SK-N-SH treated with all-trans-retinoic acid at 6 μM for 48 hours (cell line): Measurements from ENCODE around the gene RRP36.

ENCODE experiments used
- ATAC-seq: fragments of 200-7000 bp; cut with Tn5 transposase; 3 replicates; pipeline ENCODE4 v1.9.1; 2020; ENCODE audit warnings: mild to moderate bottlenecking, moderate library complexity
- ARNTL ChIP-seq: fragments of 450-650 bp; formaldehyde crosslinking; IDR thresholded peaks from 2 replicates; pipeline ENCODE4 v1.5.0; 2020; ENCODE audit warnings: low read depth, mild to moderate bottlenecking, moderate library complexity, borderline replicate concordance
- BACH2 ChIP-seq: fragments of 250-450 bp; sonication (Bioruptor Pico); IDR thresholded peaks from 2 replicates; pipeline ENCODE4 v1.9.0; 2021; ENCODE audit warnings: mild to moderate bottlenecking, borderline replicate concordance
- CSDC2 ChIP-seq: fragments of 250-450 bp; sonication (Bioruptor Pico); IDR thresholded peaks from 2 replicates; pipeline ENCODE4 v1.5.0; 2020; ENCODE audit warnings: mild to moderate bottlenecking, moderate library complexity
- CSRNP3 ChIP-seq: fragments of 250-450 bp; sonication (Bioruptor Pico); IDR thresholded peaks from 2 replicates; pipeline ENCODE4 v1.5.1; 2021; ENCODE audit warnings: mild to moderate bottlenecking, moderate library complexity
- ESRRG ChIP-seq: fragments of 250-450 bp; sonication (Bioruptor Pico); IDR thresholded peaks from 2 replicates; pipeline ENCODE4 v1.6.1; 2021; ENCODE audit warnings: mild to moderate bottlenecking
- ISL1 ChIP-seq: fragments of 250-450 bp; sonication (Bioruptor Pico); IDR thresholded peaks from 2 replicates; pipeline ENCODE4 v2.1.2; 2022; ENCODE audit warnings: mild to moderate bottlenecking, moderate library complexity
- OSR1 ChIP-seq: fragments of 250-450 bp; sonication (Bioruptor Pico); IDR thresholded peaks from 2 replicates; pipeline ENCODE4 v1.8.0; 2022; ENCODE audit warnings: moderate library complexity, mild to moderate bottlenecking, inconsistent platforms
- PPARA ChIP-seq: fragments of 250-450 bp; sonication (Bioruptor Pico); IDR thresholded peaks from 2 replicates; pipeline ENCODE4 v1.5.0; 2020; ENCODE audit warnings: mild to moderate bottlenecking, borderline replicate concordance
- RARB ChIP-seq: fragments of 250-450 bp; sonication (Bioruptor Pico); IDR thresholded peaks from 2 replicates; pipeline ENCODE4 v1.8.0; 2021; ENCODE audit warnings: mild to moderate bottlenecking, moderate library complexity
- SNAI2 ChIP-seq: fragments of 250-450 bp; sonication (Bioruptor Pico); IDR thresholded peaks from 2 replicates; pipeline ENCODE4 v1.5.0; 2020; ENCODE audit warnings: mild to moderate bottlenecking, moderate library complexity
- TCF4 ChIP-seq: fragments of 250-450 bp; sonication (Bioruptor Pico); IDR thresholded peaks from 2 replicates; pipeline ENCODE4 v1.8.0; 2021; ENCODE audit warnings: mild to moderate bottlenecking, moderate library complexity, borderline replicate concordance
- TSHZ2 ChIP-seq: fragments of 250-450 bp; sonication (Bioruptor Pico); IDR thresholded peaks from 2 replicates; pipeline ENCODE4 v1.5.0; 2020; ENCODE audit warnings: mild to moderate bottlenecking, moderate library complexity
- ZC3H10 ChIP-seq: fragments of 250-450 bp; sonication (Bioruptor Pico); IDR thresholded peaks from 2 replicates; pipeline ENCODE4 v1.5.1; 2021; ENCODE audit warnings: mild to moderate bottlenecking, moderate library complexity
- ZFP3 ChIP-seq: fragments of 250-450 bp; sonication (Bioruptor Pico); IDR thresholded peaks from 2 replicates; pipeline ENCODE4 v1.5.0; 2020; ENCODE audit warnings: mild to moderate bottlenecking, moderate library complexity
- ZFP30 ChIP-seq: fragments of 450-650 bp; formaldehyde crosslinking; IDR thresholded peaks from 2 replicates; pipeline ENCODE4 v1.5.0; 2022; ENCODE audit warnings: mild to moderate bottlenecking, moderate library complexity
- ZNF565 ChIP-seq: fragments of 450-650 bp; formaldehyde crosslinking; conservative IDR thresholded peaks from 2 replicates; pipeline ENCODE4 v1.5.0; 2020; ENCODE audit warnings: low read depth, mild to moderate bottlenecking, moderate library complexity
- ZNF70 ChIP-seq: fragments of 450-650 bp; formaldehyde crosslinking; IDR thresholded peaks from 2 replicates; pipeline ENCODE4 v1.5.0; 2020; ENCODE audit warnings: mild to moderate bottlenecking, moderate library complexity
- ZNF8 ChIP-seq: fragments of 450-650 bp; formaldehyde crosslinking; IDR thresholded peaks from 2 replicates; pipeline ENCODE4 v1.5.0; 2020; ENCODE audit warnings: mild to moderate bottlenecking, moderate library complexity
- TF ChIP-seq, protein P1 (sequence below): fragments of 250-450 bp; sonication (Bioruptor Pico); IDR thresholded peaks from 2 replicates; pipeline ENCODE4 v1.8.0; 2020; ENCODE audit warnings: mild to moderate bottlenecking, moderate library complexity, borderline replicate concordance
- TF ChIP-seq, protein P2 (sequence below): fragments of 250-450 bp; sonication (Bioruptor Pico); IDR thresholded peaks from 2 replicates; pipeline ENCODE4 v1.5.1; 2020; ENCODE audit warnings: low read depth, mild to moderate bottlenecking, moderate library complexity
- TF ChIP-seq, protein P3 (sequence below): fragments of 250-450 bp; sonication (Bioruptor Pico); IDR thresholded peaks from 2 replicates; pipeline ENCODE4 v1.8.0; 2021; ENCODE audit warnings: low read depth, mild to moderate bottlenecking, moderate library complexity, borderline replicate concordance

The RRP36 gene

DNA sequence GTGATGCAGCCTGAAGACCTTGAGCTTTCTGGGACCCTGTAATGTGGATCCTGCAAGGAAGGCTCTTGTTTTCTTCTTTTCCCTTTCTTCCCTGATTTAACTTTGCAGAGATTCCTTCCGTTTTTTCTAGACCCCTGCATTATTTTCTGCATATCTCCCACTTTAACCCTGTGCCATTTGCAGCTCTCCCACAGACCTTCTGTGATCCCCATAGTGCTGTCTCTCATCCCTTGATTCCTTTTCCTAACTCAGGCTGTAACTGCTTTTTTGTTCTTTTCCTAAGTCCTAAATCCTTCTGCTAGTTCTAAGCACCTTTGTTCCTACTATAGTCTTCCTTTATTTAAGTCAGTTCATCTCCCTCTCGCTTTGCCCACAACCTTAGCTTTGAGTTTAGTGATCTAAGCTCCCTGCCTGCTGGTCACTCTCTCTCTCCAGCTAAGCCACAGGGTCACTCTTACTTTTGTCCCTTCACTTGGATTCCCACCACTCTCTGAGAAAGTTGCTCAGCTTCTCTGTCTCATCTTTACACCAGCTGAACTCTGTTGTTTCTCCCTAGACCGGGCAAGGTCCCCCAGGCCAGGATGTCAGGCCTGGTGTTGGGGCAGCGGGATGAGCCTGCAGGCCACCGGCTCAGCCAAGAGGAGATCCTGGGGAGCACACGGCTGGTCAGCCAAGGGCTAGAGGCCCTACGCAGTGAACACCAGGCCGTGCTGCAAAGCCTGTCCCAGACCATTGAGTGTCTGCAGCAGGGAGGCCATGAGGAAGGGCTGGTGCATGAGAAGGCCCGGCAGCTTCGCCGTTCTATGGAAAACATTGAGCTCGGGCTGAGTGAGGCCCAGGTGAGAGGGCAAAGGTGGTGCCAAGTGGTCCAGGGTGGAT is 39.6 kb downstream of the RRP36 start:
- ATAC-seq = no peak
- TF ChIP-seq ZFP3 (no peak), RARB (CRISPR knock-in tag) (no peak), ZFP30 (CRISPR knock-in tag) (no peak), OSR1 (no peak), ESRRG (CRISPR knock-in tag) (no peak), BACH2 (CRISPR knock-in tag) (no peak), ZNF8 (CRISPR knock-in tag) (no peak), ZNF565 (CRISPR knock-in tag) (no peak), CSRNP3 (no peak), ZC3H10 (CRISPR knock-in tag) (no peak), ISL1 (CRISPR knock-in tag) (no peak)
- TF ChIP-seq, protein P1, sequence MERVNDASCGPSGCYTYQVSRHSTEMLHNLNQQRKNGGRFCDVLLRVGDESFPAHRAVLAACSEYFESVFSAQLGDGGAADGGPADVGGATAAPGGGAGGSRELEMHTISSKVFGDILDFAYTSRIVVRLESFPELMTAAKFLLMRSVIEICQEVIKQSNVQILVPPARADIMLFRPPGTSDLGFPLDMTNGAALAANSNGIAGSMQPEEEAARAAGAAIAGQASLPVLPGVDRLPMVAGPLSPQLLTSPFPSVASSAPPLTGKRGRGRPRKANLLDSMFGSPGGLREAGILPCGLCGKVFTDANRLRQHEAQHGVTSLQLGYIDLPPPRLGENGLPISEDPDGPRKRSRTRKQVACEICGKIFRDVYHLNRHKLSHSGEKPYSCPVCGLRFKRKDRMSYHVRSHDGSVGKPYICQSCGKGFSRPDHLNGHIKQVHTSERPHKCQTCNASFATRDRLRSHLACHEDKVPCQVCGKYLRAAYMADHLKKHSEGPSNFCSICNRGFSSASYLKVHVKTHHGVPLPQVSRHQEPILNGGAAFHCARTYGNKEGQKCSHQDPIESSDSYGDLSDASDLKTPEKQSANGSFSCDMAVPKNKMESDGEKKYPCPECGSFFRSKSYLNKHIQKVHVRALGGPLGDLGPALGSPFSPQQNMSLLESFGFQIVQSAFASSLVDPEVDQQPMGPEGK (CRISPR knock-in tag) = no peak
- TF ChIP-seq, protein P2, sequence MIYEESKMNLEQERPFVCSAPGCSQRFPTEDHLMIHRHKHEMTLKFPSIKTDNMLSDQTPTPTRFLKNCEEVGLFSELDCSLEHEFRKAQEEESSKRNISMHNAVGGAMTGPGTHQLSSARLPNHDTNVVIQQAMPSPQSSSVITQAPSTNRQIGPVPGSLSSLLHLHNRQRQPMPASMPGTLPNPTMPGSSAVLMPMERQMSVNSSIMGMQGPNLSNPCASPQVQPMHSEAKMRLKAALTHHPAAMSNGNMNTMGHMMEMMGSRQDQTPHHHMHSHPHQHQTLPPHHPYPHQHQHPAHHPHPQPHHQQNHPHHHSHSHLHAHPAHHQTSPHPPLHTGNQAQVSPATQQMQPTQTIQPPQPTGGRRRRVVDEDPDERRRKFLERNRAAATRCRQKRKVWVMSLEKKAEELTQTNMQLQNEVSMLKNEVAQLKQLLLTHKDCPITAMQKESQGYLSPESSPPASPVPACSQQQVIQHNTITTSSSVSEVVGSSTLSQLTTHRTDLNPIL (CRISPR knock-in tag) = no peak

DNA sequence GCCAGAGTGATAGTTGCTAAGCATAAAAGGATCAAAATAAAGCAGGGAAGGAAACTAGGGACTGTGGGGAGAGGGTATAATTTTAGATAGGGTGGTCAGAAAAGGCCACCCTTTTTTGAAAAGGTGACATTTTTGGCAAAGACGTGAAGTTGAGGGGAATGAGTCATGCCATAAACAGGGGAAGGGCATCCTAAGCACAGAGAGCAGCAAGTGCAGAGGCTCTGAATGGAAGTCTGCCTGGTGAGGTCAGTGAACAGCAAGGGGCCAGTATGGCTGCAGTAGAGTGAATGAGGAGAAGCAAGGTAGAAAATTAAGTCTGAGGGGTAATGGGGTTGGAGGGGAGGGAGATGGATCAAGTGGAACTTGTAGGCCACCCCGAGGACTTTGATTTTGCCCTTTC is 40.4 kb downstream of the RRP36 start:
- no peak for ATAC-seq
- no peak for TF ChIP-seq ZC3H10 (CRISPR knock-in tag)
- TF ChIP-seq CSRNP3 = no peak
- TF ChIP-seq OSR1 = no peak
- no peak for TF ChIP-seq PPARA

DNA sequence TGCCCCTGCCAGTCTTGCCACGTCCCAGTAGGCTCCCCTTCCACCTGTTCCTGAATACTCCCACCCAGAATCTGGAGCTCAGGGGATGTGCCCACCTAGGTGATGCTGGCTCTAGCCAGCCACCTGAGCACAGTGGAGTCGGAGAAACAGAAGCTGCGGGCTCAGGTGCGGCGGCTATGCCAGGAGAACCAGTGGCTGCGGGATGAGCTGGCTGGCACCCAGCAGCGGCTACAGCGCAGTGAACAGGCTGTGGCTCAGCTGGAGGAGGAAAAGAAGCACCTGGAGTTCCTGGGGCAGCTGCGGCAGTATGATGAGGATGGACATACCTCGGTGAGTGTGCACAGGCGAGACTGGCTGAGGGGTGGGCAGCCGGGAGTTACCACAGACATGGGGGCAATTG is 41.4 kb downstream of the RRP36 start:
- TF ChIP-seq ZFP3 (no peak), RARB (CRISPR knock-in tag) (no peak), OSR1 (no peak), ZNF70 (CRISPR knock-in tag) (no peak), TCF4 (CRISPR knock-in tag) (no peak), SNAI2 (CRISPR knock-in tag) (no peak), ESRRG (CRISPR knock-in tag) (no peak), TSHZ2 (no peak), ARNTL (no peak), BACH2 (CRISPR knock-in tag) (no peak), CSDC2 (CRISPR knock-in tag) (no peak), ZNF565 (CRISPR knock-in tag) (no peak), PPARA (no peak), ISL1 (CRISPR knock-in tag) (no peak)
- TF ChIP-seq, protein P1 (CRISPR knock-in tag) = no peak
- TF ChIP-seq, protein P2 (CRISPR knock-in tag) = no peak
- TF ChIP-seq, protein P3, sequence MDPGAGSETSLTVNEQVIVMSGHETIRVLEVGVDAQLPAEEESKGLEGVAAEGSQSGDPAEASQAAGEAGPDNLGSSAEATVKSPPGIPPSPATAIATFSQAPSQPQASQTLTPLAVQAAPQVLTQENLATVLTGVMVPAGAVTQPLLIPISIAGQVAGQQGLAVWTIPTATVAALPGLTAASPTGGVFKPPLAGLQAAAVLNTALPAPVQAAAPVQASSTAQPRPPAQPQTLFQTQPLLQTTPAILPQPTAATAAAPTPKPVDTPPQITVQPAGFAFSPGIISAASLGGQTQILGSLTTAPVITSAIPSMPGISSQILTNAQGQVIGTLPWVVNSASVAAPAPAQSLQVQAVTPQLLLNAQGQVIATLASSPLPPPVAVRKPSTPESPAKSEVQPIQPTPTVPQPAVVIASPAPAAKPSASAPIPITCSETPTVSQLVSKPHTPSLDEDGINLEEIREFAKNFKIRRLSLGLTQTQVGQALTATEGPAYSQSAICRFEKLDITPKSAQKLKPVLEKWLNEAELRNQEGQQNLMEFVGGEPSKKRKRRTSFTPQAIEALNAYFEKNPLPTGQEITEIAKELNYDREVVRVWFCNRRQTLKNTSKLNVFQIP (CRISPR knock-in tag) = no peak
- ATAC-seq = no peak
